Liver (tissue), 9 donors: ENCODE measurements around the gene TERC. TPM values are rescaled to one million over a fixed set of nuclear protein-coding genes. Genes with fewer than 3 reads are reported as not detected.

Experiments used
- DNase-seq: peaks from one replicate; pipeline ENCODE4 v3.0.0-alpha.2; 2017; ENCODE audit warnings: low spot score
- H3K27ac ChIP-seq, 2 donors: one replicate each; pipeline ENCODE4 v1.7.0; 2013; ENCODE audit warnings: inconsistent platforms in 2 of 2, low read length in 2 of 2, control low read depth in 1 of 2, low read depth in 1 of 2, mild to moderate bottlenecking in 1 of 2
- H3K27me3 ChIP-seq, 4 donors: one replicate each; pipeline versions ENCODE4 v1.6.1 to v1.7.0; 2013; ENCODE audit warnings: low read length in 3 of 4, inconsistent platforms in 1 of 4, mild to moderate bottlenecking in 1 of 4, moderate library complexity in 1 of 4; ENCODE audit not compliant: control insufficient read depth in 4 of 4, insufficient read depth in 4 of 4
- H3K36me3 ChIP-seq, 4 donors: one replicate each; pipeline versions ENCODE4 v1.6.1 to v1.7.0; 2013; ENCODE audit warnings: low read length in 3 of 4, mild to moderate bottlenecking in 3 of 4, low read depth in 1 of 4, moderate library complexity in 1 of 4; ENCODE audit not compliant: control insufficient read depth in 4 of 4, insufficient read depth in 3 of 4
- H3K4me1 ChIP-seq, 4 donors: one replicate each; pipeline versions ENCODE4 v1.6.1 to v1.7.0; 2013; ENCODE audit warnings: low read length in 3 of 4, mild to moderate bottlenecking in 3 of 4, moderate library complexity in 1 of 4; ENCODE audit not compliant: control insufficient read depth in 4 of 4, insufficient read depth in 4 of 4
- H3K4me3 ChIP-seq, 3 donors: one replicate each; pipeline versions ENCODE4 v1.6.1 to v1.7.0; 2013; ENCODE audit warnings: low read length in 3 of 3, control low read depth in 1 of 3, low read depth in 1 of 3, mild to moderate bottlenecking in 1 of 3
- H3K9ac ChIP-seq, 2 donors: one replicate each; pipeline ENCODE4 v1.7.0; 2013; ENCODE audit warnings: low read length in 2 of 2, mild to moderate bottlenecking in 2 of 2, moderate library complexity in 2 of 2, control low read depth in 1 of 2, low read depth in 1 of 2
- H3K9me3 ChIP-seq, 4 donors: one replicate each; pipeline versions ENCODE4 v1.6.1 to v1.7.0; 2013; ENCODE audit warnings: low read length in 3 of 4; ENCODE audit not compliant: control insufficient read depth in 4 of 4
- CTCF ChIP-seq: fragments of 150-350 bp; IDR thresholded peaks from 2 replicates; pipeline ENCODE4 v1.5.1; 2017; ENCODE audit warnings: improper control_type of control experiment, low read depth, low read length; ENCODE audit not compliant: missing input control
- EGR1 ChIP-seq, 2 donors: IDR thresholded peaks; 2 replicates each; pipeline ENCODE4 v1.6.1; 2016 to 2018; ENCODE audit warnings: antibody characterized with exemption in 2 of 2, low read depth in 2 of 2
- FOXA1 ChIP-seq: IDR thresholded peaks from 2 replicates; pipeline ENCODE4 v1.6.1; 2016; ENCODE audit warnings: antibody characterized with exemption
- HNF4A ChIP-seq, 2 donors: conservative IDR thresholded peaks; 2 replicates each; pipeline ENCODE4 v1.6.1; 2016; ENCODE audit warnings: antibody characterized with exemption in 2 of 2, mild to moderate bottlenecking in 2 of 2
- HNF4G ChIP-seq: IDR thresholded peaks from 2 replicates; pipeline ENCODE4 v1.6.1; 2016; ENCODE audit warnings: antibody characterized with exemption
- JUND ChIP-seq, 2 donors: IDR thresholded peaks; 2 replicates each; pipeline ENCODE4 v1.6.1; 2016; ENCODE audit warnings: antibody characterized with exemption in 2 of 2
- MAX ChIP-seq: IDR thresholded peaks from 2 replicates; pipeline ENCODE4 v1.6.1; 2016; ENCODE audit warnings: antibody characterized with exemption
- NR2F2 ChIP-seq: IDR thresholded peaks from 2 replicates; pipeline ENCODE4 v1.6.1; 2016; ENCODE audit warnings: antibody characterized with exemption
- RAD21 ChIP-seq, 2 donors: IDR thresholded peaks; 2 replicates each; pipeline ENCODE4 v1.6.1; 2016; ENCODE audit warnings: antibody characterized with exemption in 2 of 2, mild to moderate bottlenecking in 2 of 2
- REST ChIP-seq: IDR thresholded peaks from 2 replicates; pipeline ENCODE4 v1.6.1; 2016; ENCODE audit warnings: antibody characterized with exemption, mild to moderate bottlenecking
- RXRA ChIP-seq, 2 donors: IDR thresholded peaks; 2 replicates each; pipeline ENCODE4 v1.6.1; 2017 to 2018; ENCODE audit warnings: antibody characterized with exemption in 2 of 2, mild to moderate bottlenecking in 1 of 2
- SP1 ChIP-seq: IDR thresholded peaks from 2 replicates; pipeline ENCODE4 v1.6.1; 2018; ENCODE audit warnings: antibody characterized with exemption, mild to moderate bottlenecking
- TAF1 ChIP-seq: conservative IDR thresholded peaks from 2 replicates; pipeline ENCODE4 v1.6.1; 2016; ENCODE audit warnings: antibody characterized with exemption, mild to moderate bottlenecking
- YY1 ChIP-seq: IDR thresholded peaks from 2 replicates; pipeline ENCODE4 v1.6.1; 2016; ENCODE audit warnings: antibody characterized with exemption, mild to moderate bottlenecking
- WGBS: extraction: QIAGEN DNeasy Blood & Tissue Kit; methylation state at CpG from one replicate; pipeline ENCODE4 v1.1.7; 2013; 5-methylcytosine and 5-hydroxymethylcytosine counted together
- polyA plus RNA-seq, 2 donors: library from polyadenylated mRNA; stranded (reverse) in 1 of 2; unstranded in 1 of 2; fragments of 200-250 nt in 1 of 2; fragments of >200 nt in 1 of 2; fragmentation: Nextera tagmentation in 1 of 2; extraction: Ambion mirVana in 1 of 2; gene quantifications; one replicate each; pipeline versions ENCODE4 v1.2.1 to v1.2.3, GENCODE V29; 2013 to 2015
- total RNA-seq, 2 donors: library from RNA; depleted of rRNA; stranded (reverse); fragments of >200 nt; gene quantifications; one replicate each; pipeline ENCODE4 v1.2.3, GENCODE V29; 2014
- donor health status: healthy.
- donor health status: healthy.
- donor health status: healthy.
- donor health status: healthy.
- donor health status: healthy.

TERC gene
- total and polyA plus RNA-seq, 4 donors = 0.85 to 207 (median 55.1) TPM; not detected in 1

GRCh38 chr3:169751875-169752274 is 13.0 kb downstream of the TERC start:
- no peak for DNase-seq
- H3K9me3 ChIP-seq = no peaks in the 10 kb centered on the region
- H3K4me1 ChIP-seq = no peaks in the 10 kb centered on the region
- no peaks in the 10 kb centered on the region for H3K36me3 ChIP-seq
- no peak overlapping the region for H3K4me3 ChIP-seq
- no peak overlapping the region for H3K27ac ChIP-seq
- no peak for TF ChIP-seq NR2F2
- no peak for TF ChIP-seq SP1
- TF ChIP-seq JUND (IDR thresholded peaks at IDR 0.05) = no peak
- TF ChIP-seq HNF4G = no peak
- no peak for TF ChIP-seq TAF1
- TF ChIP-seq RXRA (IDR thresholded peaks at IDR 0.05) = no peak
- TF ChIP-seq EGR1 (IDR thresholded peaks at IDR 0.05; ENCODE audit: low read depth in 2 of 2) = no peak
- no peak for TF ChIP-seq REST
- TF ChIP-seq CTCF = no peak
- TF ChIP-seq FOXA1 = no peak
- TF ChIP-seq MAX = no peak
- no peak overlapping the region for H3K9ac ChIP-seq
- H3K27me3 ChIP-seq = peaks cover 0 to 10% (median 0%) of the 10 kb centered on the region in 4 donors
- 84% methylated on average over 2 of the region's 2 CpGs for WGBS

GRCh38 chr3:169750665-169751064 is 14.2 kb downstream of the TERC start:
- TF ChIP-seq YY1 (no peak), TAF1 (no peak), RXRA (IDR thresholded peaks at IDR 0.05) (no peak), HNF4G (no peak), HNF4A (conservative IDR thresholded peaks at IDR 0.05) (no peak), EGR1 (IDR thresholded peaks at IDR 0.05; ENCODE audit: low read depth in 2 of 2) (no peak), RAD21 (IDR thresholded peaks at IDR 0.05) (no peak), FOXA1 (no peak), MAX (no peak), REST (no peak)
- H3K27me3 ChIP-seq = peaks cover 0 to 5% (median 0%) of the 10 kb centered on the region in 4 donors
- WGBS = 42% methylated on average over 2 of the region's 2 CpGs
- H3K4me3 ChIP-seq = no peak overlapping the region
- no peak overlapping the region for H3K27ac ChIP-seq
- no peaks in the 10 kb centered on the region for H3K9me3 ChIP-seq
- no peak overlapping the region for H3K9ac ChIP-seq
- no peak for DNase-seq
- H3K4me1 ChIP-seq = no peaks in the 10 kb centered on the region
- no peaks in the 10 kb centered on the region for H3K36me3 ChIP-seq
